Peyer's patch (tissue), 4 donors: ENCODE results near the gene FUOM. TPM values are rescaled to one million over a fixed set of nuclear protein-coding genes. Genes with fewer than 3 reads are reported as not detected.

Source experiments
- DNase-seq, 3 donors: peaks; one replicate each; pipeline ENCODE4 v3.0.0-alpha.2; 2017 to 2019
- H3K27ac ChIP-seq, 4 donors: fragments of 200-600 bp; sonication (generic); one replicate each; pipeline ENCODE4 v1.5.1; 2016 to 2019
- H3K27me3 ChIP-seq, 2 donors: fragments of 200-600 bp; sonication (generic); one replicate each; pipeline ENCODE4 v1.5.1; 2019
- H3K36me3 ChIP-seq, 3 donors: fragments of 200-600 bp; sonication (generic); one replicate each; pipeline ENCODE4 v1.5.1; 2016 to 2019
- H3K4me1 ChIP-seq, 4 donors: fragments of 200-600 bp; sonication (generic); one replicate each; pipeline ENCODE4 v1.5.1; 2016 to 2019
- H3K4me3 ChIP-seq, 4 donors: fragments of 200-600 bp; sonication (generic); 1 replicate in 3 of 4; 2 replicates in 1 of 4; pipeline ENCODE4 v1.5.1; 2016 to 2019; ENCODE audit warnings: mild to moderate bottlenecking in 1 of 4
- H3K9me3 ChIP-seq, 4 donors: fragments of 200-600 bp; sonication (generic); one replicate each; pipeline ENCODE4 v1.5.1; 2016 to 2019; ENCODE audit warnings: mild to moderate bottlenecking in 1 of 4
- POLR2A ChIP-seq, 2 donors: fragments of 450-650 bp; IDR thresholded peaks; one replicate each; pipeline ENCODE4 v1.5.1; 2017; ENCODE audit warnings: antibody characterized with exemption in 2 of 2, mild to moderate bottlenecking in 2 of 2, moderate library complexity in 2 of 2
- total RNA-seq, 4 donors: library from RNA; depleted of rRNA; stranded (reverse); fragments of >200 nt; gene quantifications; one replicate each; pipeline ENCODE4 v1.1.0, GENCODE V29; 2016
- TF ChIP-seq, protein P1 (sequence below), 6 experiments: fragments of 450-650 bp in 4 of 6; fragments of 200-600 bp in 2 of 6; sonication (generic) in 1 of 6; IDR thresholded peaks; one replicate each; pipeline ENCODE4 v1.5.1; 2017 to 2019; ENCODE audit warnings: antibody characterized with exemption in 6 of 6, mild to moderate bottlenecking in 3 of 6, moderate library complexity in 1 of 6

FUOM gene
- total RNA-seq, 4 donors from 2014 or later, result 88.3 to 214 (median 163) TPM

DNA sequence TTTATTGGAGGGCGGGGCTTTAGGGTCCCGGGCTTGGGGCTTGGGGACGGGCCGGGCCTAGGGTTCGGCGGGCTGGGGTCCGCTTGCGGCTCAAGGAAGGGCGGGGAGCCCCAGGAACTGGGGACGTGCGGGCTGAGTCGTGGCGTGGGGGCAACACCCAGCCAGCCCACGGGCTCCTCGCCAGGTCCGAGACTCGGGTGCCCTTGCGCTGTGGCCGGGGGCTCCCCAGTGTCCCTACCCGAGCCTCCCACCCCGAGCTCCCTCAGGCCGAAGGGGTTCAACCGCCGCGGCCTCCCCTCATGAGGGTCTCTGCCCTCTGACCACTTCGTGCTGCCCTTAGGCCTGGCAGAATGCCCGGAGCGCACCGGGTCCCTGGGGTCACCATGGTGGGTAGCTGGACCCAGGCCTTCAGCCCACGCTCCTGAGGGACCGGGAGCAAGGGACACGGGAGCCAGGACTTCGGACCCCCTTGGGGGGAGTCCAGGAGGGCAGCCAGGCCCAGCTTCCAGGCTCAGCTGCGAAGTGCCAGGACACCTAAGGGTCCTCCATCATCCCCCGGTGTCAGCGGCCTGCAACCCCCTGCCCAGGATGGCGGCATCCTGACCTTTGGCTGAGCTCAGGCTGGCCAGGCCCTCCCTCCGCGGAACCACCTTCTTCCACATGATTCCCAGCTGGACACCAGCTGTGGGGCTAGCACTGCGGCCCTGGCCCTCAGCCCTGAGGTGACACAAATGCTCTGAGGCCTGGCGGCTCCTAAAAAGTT, 524 bp upstream of the FUOM start:
- TF ChIP-seq POLR2A (IDR thresholded peaks at IDR 0.05), result no peak
- TF ChIP-seq, protein P1, sequence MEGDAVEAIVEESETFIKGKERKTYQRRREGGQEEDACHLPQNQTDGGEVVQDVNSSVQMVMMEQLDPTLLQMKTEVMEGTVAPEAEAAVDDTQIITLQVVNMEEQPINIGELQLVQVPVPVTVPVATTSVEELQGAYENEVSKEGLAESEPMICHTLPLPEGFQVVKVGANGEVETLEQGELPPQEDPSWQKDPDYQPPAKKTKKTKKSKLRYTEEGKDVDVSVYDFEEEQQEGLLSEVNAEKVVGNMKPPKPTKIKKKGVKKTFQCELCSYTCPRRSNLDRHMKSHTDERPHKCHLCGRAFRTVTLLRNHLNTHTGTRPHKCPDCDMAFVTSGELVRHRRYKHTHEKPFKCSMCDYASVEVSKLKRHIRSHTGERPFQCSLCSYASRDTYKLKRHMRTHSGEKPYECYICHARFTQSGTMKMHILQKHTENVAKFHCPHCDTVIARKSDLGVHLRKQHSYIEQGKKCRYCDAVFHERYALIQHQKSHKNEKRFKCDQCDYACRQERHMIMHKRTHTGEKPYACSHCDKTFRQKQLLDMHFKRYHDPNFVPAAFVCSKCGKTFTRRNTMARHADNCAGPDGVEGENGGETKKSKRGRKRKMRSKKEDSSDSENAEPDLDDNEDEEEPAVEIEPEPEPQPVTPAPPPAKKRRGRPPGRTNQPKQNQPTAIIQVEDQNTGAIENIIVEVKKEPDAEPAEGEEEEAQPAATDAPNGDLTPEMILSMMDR (IDR thresholded peaks at IDR 0.05), result no peak

DNA sequence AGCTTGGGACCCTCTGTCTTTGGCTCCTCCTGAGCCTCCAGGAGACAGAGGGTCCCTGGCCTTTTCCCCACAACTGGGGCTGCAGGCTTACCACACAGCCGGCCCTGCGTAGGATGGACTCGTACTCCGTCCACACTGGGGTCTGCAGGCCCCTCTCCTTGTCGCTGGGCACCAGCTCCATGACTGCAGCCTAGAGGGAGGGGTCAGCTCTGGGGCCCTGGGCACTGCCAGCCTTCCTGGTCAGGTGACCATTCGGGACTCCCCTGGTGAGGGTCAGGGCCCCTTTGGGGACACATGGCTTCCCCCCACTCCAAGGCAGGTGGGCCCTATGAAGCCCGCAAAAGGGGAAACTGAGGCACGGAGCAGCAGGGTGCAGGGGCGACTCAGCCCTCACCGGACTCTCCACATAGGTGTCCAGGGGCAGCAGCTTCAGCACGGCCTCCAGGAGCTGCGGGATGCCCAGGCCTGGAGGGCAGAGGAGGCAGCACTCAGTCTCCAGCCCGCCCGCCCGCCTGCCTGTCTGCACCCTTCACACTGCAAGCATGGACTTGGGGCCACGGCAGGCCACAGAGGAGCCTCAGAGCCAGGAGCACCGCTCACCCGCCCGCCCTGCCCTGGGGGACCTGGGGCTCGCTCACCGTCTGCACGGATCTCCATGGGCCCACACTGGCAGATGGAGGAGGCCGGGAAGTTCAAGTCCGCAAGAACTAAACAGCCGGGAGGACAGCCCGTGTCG, 1.1 kb downstream of the FUOM start:
- H3K27me3 ChIP-seq, result no peaks in the 10 kb centered on the region
- peaks cover 7 to 39% (median 10%) of the 10 kb centered on the region in 4 donors for H3K4me1 ChIP-seq
- peaks cover 0 to 20% (median 0%) of the 10 kb centered on the region in 3 donors for H3K36me3 ChIP-seq
- peak overlapping the region; percentile 73 to 96 (median 85) for H3K4me3 ChIP-seq
- TF ChIP-seq POLR2A (IDR thresholded peaks at IDR 0.05), result no peak
- TF ChIP-seq, protein P1 (IDR thresholded peaks at IDR 0.05), result no peak
- DNase-seq, result no peak
- H3K27ac ChIP-seq, result peak overlapping the region; percentile 76 to 97 (median 84)
- H3K9me3 ChIP-seq, result no peaks in the 10 kb centered on the region

More for the DNA sequence above, 524 bp upstream of the FUOM start:
- peaks cover 0 to 27% (median 0%) of the 10 kb centered on the region in 3 donors for H3K36me3 ChIP-seq
- no peaks in the 10 kb centered on the region for H3K9me3 ChIP-seq
- peaks cover 7 to 39% (median 10%) of the 10 kb centered on the region in 4 donors for H3K4me1 ChIP-seq
- no peaks in the 10 kb centered on the region for H3K27me3 ChIP-seq
- H3K27ac ChIP-seq, result peak overlapping the region; percentile 50 to 97 (median 83)
- DNase-seq, result no peak
- H3K4me3 ChIP-seq, result peak overlapping the region in 2 of 4 donors; percentile 89 to 96

DNA sequence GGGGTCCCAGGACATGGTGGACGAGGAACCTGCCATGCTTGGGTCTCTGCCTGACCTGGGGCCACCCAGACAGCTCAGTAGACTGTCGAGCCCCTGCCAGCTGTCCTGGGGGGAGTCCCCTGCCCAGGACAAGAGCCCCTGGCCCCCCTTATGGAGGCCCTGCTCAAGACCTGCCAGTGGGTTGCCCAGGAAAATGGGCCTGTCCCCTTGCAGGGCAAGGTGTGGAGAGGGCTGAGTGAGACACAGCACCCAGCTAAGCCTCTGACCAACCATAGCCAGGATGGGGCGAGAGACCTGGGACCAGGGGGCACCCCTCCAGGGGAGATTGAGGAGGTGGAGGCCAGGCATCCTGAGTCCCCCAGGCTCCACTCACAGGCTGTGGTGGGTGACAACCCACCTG, 1.8 kb downstream of the FUOM start:
- Histone ChIP-seq H3K4me1 (peaks cover 7 to 34% (median 10%) of the 10 kb centered on the region in 4 donors), H3K9me3 (no peaks in the 10 kb centered on the region), H3K27me3 (no peaks in the 10 kb centered on the region), H3K27ac (no peak overlapping the region), H3K36me3 (peaks cover 0 to 27% (median 0%) of the 10 kb centered on the region in 3 donors), H3K4me3 (peak overlapping the region in 2 of 4 donors; percentile 89 to 96)
- TF ChIP-seq, protein P1 (IDR thresholded peaks at IDR 0.05), result no peak
- TF ChIP-seq POLR2A (IDR thresholded peaks at IDR 0.05), result no peak
- no peak for DNase-seq

DNA sequence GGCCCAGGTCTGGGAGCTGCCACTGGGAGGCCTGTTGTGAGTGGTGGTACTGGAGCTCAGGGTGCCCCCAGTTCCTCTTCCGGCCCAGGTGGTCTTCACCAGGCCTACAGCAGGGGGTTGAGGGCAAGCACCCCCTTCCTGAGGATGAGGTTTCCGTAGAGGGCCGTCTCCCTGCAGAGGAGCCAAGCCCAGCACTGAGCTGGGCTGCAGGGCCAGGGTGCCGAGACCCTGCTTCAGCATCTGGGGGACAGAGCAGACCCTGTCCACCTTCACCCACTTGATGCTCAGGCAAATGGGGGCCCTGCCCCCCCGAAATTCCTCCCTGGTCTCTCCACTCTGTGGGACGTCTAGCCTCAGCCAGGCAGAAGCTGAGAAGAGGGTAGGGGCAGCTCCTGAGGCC, 2.6 kb downstream of the FUOM start:
- H3K27me3 ChIP-seq, result no peaks in the 10 kb centered on the region
- TF ChIP-seq, protein P1 (IDR thresholded peaks at IDR 0.05), result no peak
- TF ChIP-seq POLR2A (IDR thresholded peaks at IDR 0.05), result no peak
- H3K4me3 ChIP-seq, result no peak overlapping the region
- no peaks in the 10 kb centered on the region for H3K9me3 ChIP-seq
- H3K36me3 ChIP-seq, result peaks cover 0 to 29% (median 0%) of the 10 kb centered on the region in 3 donors
- no peak for DNase-seq
- H3K4me1 ChIP-seq, result peaks cover 7 to 27% (median 10%) of the 10 kb centered on the region in 4 donors
- no peak overlapping the region for H3K27ac ChIP-seq

DNA sequence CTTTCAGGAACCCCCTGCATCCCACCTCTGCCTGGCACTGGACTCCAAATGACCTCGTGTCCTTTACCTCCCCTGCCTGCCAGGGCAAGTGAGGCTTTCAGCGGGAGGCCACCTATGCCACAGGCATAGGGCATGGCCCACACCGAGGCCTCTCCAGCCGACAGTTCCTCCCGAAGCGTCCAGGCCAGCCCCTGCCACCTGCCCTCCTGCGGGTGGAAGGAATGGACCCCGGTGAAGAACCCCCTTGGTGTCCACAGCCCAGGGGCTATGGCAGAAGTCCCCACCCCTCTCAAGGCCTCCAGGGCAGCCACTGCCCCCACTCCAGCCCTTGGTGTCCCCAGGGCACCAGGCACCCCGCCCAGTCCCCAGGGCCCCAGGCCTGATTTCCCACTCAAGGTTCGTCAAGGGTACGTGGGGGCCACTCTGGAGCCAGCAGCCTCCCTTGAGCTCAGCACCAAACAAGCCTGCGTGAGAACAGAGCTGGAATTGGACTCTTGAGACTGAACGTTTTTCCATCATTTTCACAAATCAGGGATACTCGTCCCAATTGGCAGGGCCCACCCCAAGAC, 3.1 kb downstream of the FUOM start:
- DNase-seq, result no peak
- Histone ChIP-seq H3K27ac (no peak overlapping the region), H3K36me3 (peaks cover 0 to 29% (median 0%) of the 10 kb centered on the region in 3 donors), H3K9me3 (no peaks in the 10 kb centered on the region), H3K4me1 (peaks cover 7 to 25% (median 10%) of the 10 kb centered on the region in 4 donors), H3K27me3 (no peaks in the 10 kb centered on the region), H3K4me3 (no peak overlapping the region)
- TF ChIP-seq, protein P1 (IDR thresholded peaks at IDR 0.05), result no peak
- no peak for TF ChIP-seq POLR2A (IDR thresholded peaks at IDR 0.05)
